ENCODE results near the gene KLK10. TPM values are rescaled to one million over a fixed set of nuclear protein-coding genes. Genes with fewer than 3 reads are reported as not detected.

The KLK10 gene
- total and polyA plus RNA-seq, 2 donors (not counting 3 experiments of a cell fraction or from before 2014, with no cell fraction given): not detected

GRCh38 chr19:51001515-51001914, 18.0 kb downstream of the KLK10 start, which contains the start of gene KLK8:
KLK8 (minus strand) TSS chr19:51001604; CDS start chr19:51001167, 437 bp downstream.
- POLR2A ChIA-PET: no interaction called here
- FAIRE-seq (no peak), DNase-seq (ENCODE audit: low read depth, low spot score) (no peak)
- no peak within 1 kb of the TSS for H3K9ac ChIP-seq (replicated peaks; ENCODE audit: extremely low read depth, insufficient read depth, low read length)
- H3K79me2 ChIP-seq (ENCODE audit: control insufficient read depth, insufficient read depth, low read length): no peaks in the 10 kb centered on the region
- H3K36me3 ChIP-seq (ENCODE audit: control insufficient read depth in 2 of 2, extremely low read depth in 1 of 2, insufficient read depth in 2 of 2, low read length in 2 of 2): no peaks in the 10 kb centered on the region
- no peaks in the 10 kb centered on the region for H3K9me3 ChIP-seq (replicated peaks; ENCODE audit: control insufficient read depth, insufficient read depth, low read length)
- no peaks in the 10 kb centered on the region for H3K27me3 ChIP-seq (ENCODE audit: control insufficient read depth in 2 of 2, insufficient read depth in 2 of 2, low read length in 2 of 2)
- no peak for TF ChIP-seq EZH2 (IDR thresholded peaks at IDR 0.05; ENCODE audit: borderline replicate concordance, low read depth, low read length, severe bottlenecking)
- no peak for TF ChIP-seq POLR2AphosphoS5 (IDR thresholded peaks at IDR 0.05; ENCODE audit: insufficient read depth, low read depth, low read length)
- TF ChIP-seq GATA2 (IDR thresholded peaks at IDR 0.05; ENCODE audit: insufficient read depth, insufficient read length, low read depth, low read length): no peak
- TF ChIP-seq, protein P1, sequence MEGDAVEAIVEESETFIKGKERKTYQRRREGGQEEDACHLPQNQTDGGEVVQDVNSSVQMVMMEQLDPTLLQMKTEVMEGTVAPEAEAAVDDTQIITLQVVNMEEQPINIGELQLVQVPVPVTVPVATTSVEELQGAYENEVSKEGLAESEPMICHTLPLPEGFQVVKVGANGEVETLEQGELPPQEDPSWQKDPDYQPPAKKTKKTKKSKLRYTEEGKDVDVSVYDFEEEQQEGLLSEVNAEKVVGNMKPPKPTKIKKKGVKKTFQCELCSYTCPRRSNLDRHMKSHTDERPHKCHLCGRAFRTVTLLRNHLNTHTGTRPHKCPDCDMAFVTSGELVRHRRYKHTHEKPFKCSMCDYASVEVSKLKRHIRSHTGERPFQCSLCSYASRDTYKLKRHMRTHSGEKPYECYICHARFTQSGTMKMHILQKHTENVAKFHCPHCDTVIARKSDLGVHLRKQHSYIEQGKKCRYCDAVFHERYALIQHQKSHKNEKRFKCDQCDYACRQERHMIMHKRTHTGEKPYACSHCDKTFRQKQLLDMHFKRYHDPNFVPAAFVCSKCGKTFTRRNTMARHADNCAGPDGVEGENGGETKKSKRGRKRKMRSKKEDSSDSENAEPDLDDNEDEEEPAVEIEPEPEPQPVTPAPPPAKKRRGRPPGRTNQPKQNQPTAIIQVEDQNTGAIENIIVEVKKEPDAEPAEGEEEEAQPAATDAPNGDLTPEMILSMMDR (IDR thresholded peaks at IDR 0.05; ENCODE audit: extremely low read depth in 1 of 2, insufficient read depth in 1 of 2, low read depth in 1 of 2, low read length in 2 of 2): no peak
- no peak for TF ChIP-seq POLR2A (IDR thresholded peaks at IDR 0.05; ENCODE audit: low read depth, low read length)
- no peak for TF ChIP-seq MYC (IDR thresholded peaks at IDR 0.05; ENCODE audit: low read depth, low read length)
- TF ChIP-seq FOS (IDR thresholded peaks at IDR 0.05; ENCODE audit: borderline replicate concordance, insufficient read depth, low read length): no peak
- TF ChIP-seq MAX (IDR thresholded peaks at IDR 0.05; ENCODE audit: insufficient read depth, insufficient read length): no peak
- no peak for TF ChIP-seq JUN (IDR thresholded peaks at IDR 0.05; ENCODE audit: borderline replicate concordance, insufficient read depth, insufficient read length, low read depth)
- H3K27ac ChIP-seq (ENCODE audit: insufficient read depth, low read depth, low read length): no peak within 1 kb of the TSS
- dilution Hi-C loops (cut with MboI; ENCODE audit: extremely low pct_ligation_motif_present, low sequenced_read_pairs) (no loop called here), intact Hi-C loops (cut with micrococcal nuclease) (no loop called here)
- H2AFZ ChIP-seq (ENCODE audit: low read depth, low read length): no peak within 1 kb of the TSS
- CTCF ChIA-PET: no interaction called here
- no peaks in the 10 kb centered on the region for H3K4me1 ChIP-seq (ENCODE audit: control insufficient read depth, extremely low read depth, insufficient read depth, low read length)
- BruUV-seq (replicated peaks): no TSS peak
- H4K20me1 ChIP-seq (replicated peaks; ENCODE audit: control insufficient read depth, extremely low read depth, insufficient read depth, low read length): no peaks in the 10 kb centered on the region
- H3K4me3 ChIP-seq (replicated peaks in 1 of 3; ENCODE audit: insufficient read depth in 1 of 3, low read depth in 1 of 3, low read length in 3 of 3): no peak within 1 kb of the TSS
- no peak within 1 kb of the TSS for H3K4me2 ChIP-seq (ENCODE audit: insufficient read depth, low read length)
- H3K9me1 ChIP-seq (replicated peaks; ENCODE audit: control insufficient read depth, extremely low read depth, insufficient read depth, low read length): no peaks in the 10 kb centered on the region

Data from endothelial cell of umbilical vein (primary cell).